Adrenal gland (tissue), 12 donors: Measurements from ENCODE around the gene MYLK. TPM values are rescaled to one million over a fixed set of nuclear protein-coding genes. Genes with fewer than 3 reads are reported as not detected.

Experiments
- DNase-seq, 7 donors: peaks; one replicate each; pipeline ENCODE4 v3.0.0-alpha.2; 2019 to 2020
- H3K27ac ChIP-seq, 5 donors: fragments of 200-600 bp; sonication (generic) in 4 of 5; 1 replicate in 3 of 5; 2 replicates in 2 of 5; pipeline versions ENCODE4 v1.5.1 to v1.8.0; 2016 to 2020; ENCODE audit warnings: mild to moderate bottlenecking in 1 of 5
- H3K27me3 ChIP-seq: fragments of 200-600 bp; 2 replicates; pipeline ENCODE4 v1.8.0; 2021
- H3K36me3 ChIP-seq, 2 donors: fragments of 200-600 bp; replicated peaks in 1 of 2; 1 replicate in 1 of 2; 2 replicates in 1 of 2; pipeline versions ENCODE4 v1.5.1 to v1.8.0; 2018 to 2022
- H3K4me1 ChIP-seq, 2 donors: fragments of 200-600 bp; replicated peaks in 1 of 2; 1 replicate in 1 of 2; 2 replicates in 1 of 2; pipeline versions ENCODE4 v1.5.1 to v1.8.0; 2018 to 2021
- H3K4me3 ChIP-seq, 4 donors: fragments of 200-600 bp; sonication (generic) in 3 of 4; one replicate each; pipeline ENCODE4 v1.5.1; 2016 to 2018
- H3K9me3 ChIP-seq, 3 donors: fragments of 200-600 bp; sonication (generic) in 1 of 3; replicated peaks in 1 of 3; 1 replicate in 2 of 3; 2 replicates in 1 of 3; pipeline versions ENCODE4 v1.5.1 to v1.8.0; 2016 to 2021
- POLR2A ChIP-seq, 2 donors: fragments of 450-650 bp; IDR thresholded peaks; one replicate each; pipeline ENCODE4 v1.6.1; 2017; ENCODE audit warnings: antibody characterized with exemption in 2 of 2, mild to moderate bottlenecking in 2 of 2, moderate library complexity in 1 of 2
- WGBS, 4 donors: extraction: QIAGEN DNeasy Blood & Tissue Kit in 2 of 4; methylation state at CpG; one replicate each; pipeline versions ENCODE4 v1.1.5 to v1.1.7; 2013 to 2017; 5-methylcytosine and 5-hydroxymethylcytosine counted together
- intact Hi-C, 2 donors: fragments of 100-400 bp; cut with DNase I; formaldehyde crosslinking; loops; one replicate each; pipeline versions ENCODE4 v1.14.1 to v1.15.0; 2022 to 2023
- polyA plus RNA-seq, 3 donors: library from polyadenylated mRNA; stranded (reverse); fragments of 200-250 nt in 2 of 3; fragments of 350-450 nt in 1 of 3; fragmentation: Illumina TruSeq in 1 of 3; extraction: RNeasy Lipid Tissue Mini Kit (QIAGEN cat#74804) in 1 of 3; gene quantifications; one replicate each; pipeline ENCODE4 v1.2.3, GENCODE V29; 2013 to 2014
- total RNA-seq, 9 donors: library from RNA; depleted of rRNA in 4 of 9; stranded (reverse); fragments of >200 nt in 4 of 9; fragments of 120-200 nt in 1 of 9; fragmentation: NEBNext Ultra II Directional in 1 of 9; extraction: Animal tissue kit (Norgen Biotek cat#: 25700) in 1 of 9; gene quantifications; one replicate each; pipeline versions ENCODE4 v1.1.0 to v1.2.4, GENCODE V29; 2013 to 2023
- TF ChIP-seq, protein P1 (sequence below), 6 experiments: fragments of 450-650 bp in 4 of 6; fragments of 200-600 bp in 2 of 6; sonication (generic) in 1 of 6; IDR thresholded peaks; 1 replicate in 5 of 6; 2 replicates in 1 of 6; pipeline versions ENCODE4 v1.5.1 to v1.8.0; 2016 to 2021; ENCODE audit warnings: antibody characterized with exemption in 6 of 6, mild to moderate bottlenecking in 2 of 6, moderate library complexity in 1 of 6
- donor health status: healthy with polysubstance abuse.
- donor health status: Bipolar disorder and iron deficiency.
- donor health status: DM: yes; HTN: yes; CAD: no.
- donor health status: DM: no; HTN: no; CAD: no.
- donor health status: DM: no; HTN: no; CAD: no.
- donor health status: DM: yes; HTN: yes; CAD: no.

MYLK gene
- total and polyA plus RNA-seq, 12 donors, result 13.3 to 124 (median 53.8) TPM

DNA sequence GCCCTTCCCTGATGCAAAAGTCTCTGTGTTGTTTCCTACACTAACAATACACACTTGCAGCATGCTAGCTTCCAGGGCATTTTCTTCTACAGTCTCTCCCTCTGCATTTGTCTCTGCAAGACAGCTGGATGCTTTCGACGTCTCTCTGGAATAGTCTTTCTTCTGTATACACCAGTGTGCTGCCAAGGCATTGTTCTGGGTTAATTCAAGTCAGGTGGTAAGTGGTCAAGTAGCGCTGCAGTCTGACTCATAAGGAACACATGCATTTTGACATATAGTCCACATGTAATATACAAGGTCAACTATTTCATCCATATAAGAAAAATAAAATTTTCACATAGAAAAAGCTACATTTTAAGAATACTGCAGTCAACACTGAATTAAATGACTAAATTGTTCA, 92.7 kb downstream of the MYLK start:
- Histone ChIP-seq H3K27me3 (no peaks in the 10 kb centered on the region), H3K4me3 (no peak overlapping the region), H3K4me1 (no peaks in the 10 kb centered on the region), H3K9me3 (no peaks in the 10 kb centered on the region), H3K36me3 (no peaks in the 10 kb centered on the region), H3K27ac (no peak overlapping the region)
- TF ChIP-seq POLR2A (IDR thresholded peaks at IDR 0.05), result no peak
- TF ChIP-seq, protein P1, sequence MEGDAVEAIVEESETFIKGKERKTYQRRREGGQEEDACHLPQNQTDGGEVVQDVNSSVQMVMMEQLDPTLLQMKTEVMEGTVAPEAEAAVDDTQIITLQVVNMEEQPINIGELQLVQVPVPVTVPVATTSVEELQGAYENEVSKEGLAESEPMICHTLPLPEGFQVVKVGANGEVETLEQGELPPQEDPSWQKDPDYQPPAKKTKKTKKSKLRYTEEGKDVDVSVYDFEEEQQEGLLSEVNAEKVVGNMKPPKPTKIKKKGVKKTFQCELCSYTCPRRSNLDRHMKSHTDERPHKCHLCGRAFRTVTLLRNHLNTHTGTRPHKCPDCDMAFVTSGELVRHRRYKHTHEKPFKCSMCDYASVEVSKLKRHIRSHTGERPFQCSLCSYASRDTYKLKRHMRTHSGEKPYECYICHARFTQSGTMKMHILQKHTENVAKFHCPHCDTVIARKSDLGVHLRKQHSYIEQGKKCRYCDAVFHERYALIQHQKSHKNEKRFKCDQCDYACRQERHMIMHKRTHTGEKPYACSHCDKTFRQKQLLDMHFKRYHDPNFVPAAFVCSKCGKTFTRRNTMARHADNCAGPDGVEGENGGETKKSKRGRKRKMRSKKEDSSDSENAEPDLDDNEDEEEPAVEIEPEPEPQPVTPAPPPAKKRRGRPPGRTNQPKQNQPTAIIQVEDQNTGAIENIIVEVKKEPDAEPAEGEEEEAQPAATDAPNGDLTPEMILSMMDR (IDR thresholded peaks at IDR 0.05), result no peak
- intact Hi-C loops, result no loop called here
- no peak for DNase-seq
- 72 to 80% (median 78%) methylated on average over 3 of the region's 3 CpGs for WGBS, 4 donors

DNA sequence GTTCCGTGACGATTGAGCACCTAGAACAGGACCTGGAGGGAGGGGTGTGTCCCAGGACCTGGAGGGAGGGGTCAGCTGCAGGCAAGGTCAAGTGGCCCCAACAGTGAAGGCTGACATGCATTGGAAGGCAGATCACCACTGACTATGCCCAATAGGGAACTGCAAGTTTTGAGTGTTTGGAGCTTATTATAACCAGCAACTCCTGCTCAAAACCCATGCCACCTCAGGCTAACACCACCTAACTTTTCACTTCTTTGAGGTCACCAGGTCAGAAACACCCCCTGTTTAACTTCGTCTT, 93.1 kb downstream of the MYLK start:
- Histone ChIP-seq H3K4me1 (no peaks in the 10 kb centered on the region), H3K27ac (no peak overlapping the region), H3K9me3 (no peaks in the 10 kb centered on the region), H3K36me3 (no peaks in the 10 kb centered on the region), H3K4me3 (no peak overlapping the region), H3K27me3 (no peaks in the 10 kb centered on the region)
- no peak for DNase-seq
- TF ChIP-seq POLR2A (IDR thresholded peaks at IDR 0.05), result no peak
- TF ChIP-seq, protein P1 (IDR thresholded peaks at IDR 0.05), result no peak
- intact Hi-C loops, result no loop called here
- 81 to 90% (median 85%) methylated on average over 3 of the region's 3 CpGs for WGBS, 4 donors

DNA sequence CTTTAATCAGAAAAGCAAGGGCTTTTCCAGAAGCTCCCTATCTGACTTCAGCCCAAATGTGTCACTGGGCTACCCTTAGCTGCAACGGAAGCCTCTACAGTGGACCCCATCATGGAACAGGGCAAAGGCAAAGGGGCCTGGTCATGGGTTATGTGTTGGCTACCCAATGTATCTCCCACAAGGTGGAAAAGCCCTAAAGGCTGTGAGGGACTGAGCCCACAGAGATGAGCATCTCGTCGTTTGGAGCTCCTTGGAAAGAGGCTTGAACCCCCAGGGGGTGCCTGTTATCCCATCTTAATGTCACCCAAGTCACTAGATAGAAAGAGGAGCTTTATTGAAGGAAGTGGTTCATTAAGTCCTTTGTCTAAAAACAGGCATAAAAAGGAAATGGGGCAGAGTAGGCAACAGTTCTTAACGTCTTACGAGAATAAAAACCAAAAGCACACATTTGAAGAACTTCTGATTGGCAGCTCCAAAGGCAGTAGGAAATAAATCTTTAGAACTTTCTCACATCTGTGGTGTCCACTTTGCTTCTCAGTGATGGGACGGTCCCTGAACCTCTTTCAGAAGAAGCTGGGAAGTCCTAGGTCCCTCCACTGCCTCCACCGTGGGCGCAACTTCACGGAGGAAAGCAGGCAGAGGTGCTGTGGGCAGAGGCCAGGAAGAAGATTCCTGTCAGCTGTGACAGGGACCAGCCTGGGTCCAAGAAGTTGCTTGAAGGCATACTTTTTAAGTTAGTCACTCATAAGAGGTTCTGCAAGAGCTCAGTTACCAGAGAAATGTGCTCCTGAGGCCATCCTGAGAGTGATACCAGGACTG, 93.7 kb downstream of the MYLK start:
- WGBS, 4 donors, result 88 to 94% (median 91%) methylated on average over 9 of the region's 9 CpGs

DNA sequence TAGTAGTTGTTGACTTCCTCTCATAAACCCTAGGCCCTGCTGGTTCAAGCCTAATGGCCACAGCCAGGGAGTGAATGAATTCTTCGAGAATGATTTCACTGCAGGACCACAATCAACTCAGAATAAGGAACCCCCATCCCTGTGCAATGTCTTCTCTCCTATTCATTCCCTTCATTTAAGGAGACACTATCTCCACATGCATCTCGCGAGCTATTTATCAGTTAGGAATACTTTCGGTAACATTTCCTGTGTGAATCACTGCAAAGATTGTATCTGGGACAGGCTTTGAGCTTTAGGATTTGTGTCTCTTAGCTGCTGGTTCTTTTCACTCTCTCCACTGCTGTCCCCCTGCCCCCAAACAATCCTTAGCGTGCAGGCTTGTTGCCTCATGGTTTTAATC, 94.4 kb downstream of the MYLK start:
- H3K27ac ChIP-seq, result no peak overlapping the region
- H3K4me1 ChIP-seq, result no peaks in the 10 kb centered on the region
- no peaks in the 10 kb centered on the region for H3K36me3 ChIP-seq
- WGBS, 4 donors, result 82 to 93% (median 89%) methylated on average over 5 of the region's 5 CpGs
- no peaks in the 10 kb centered on the region for H3K27me3 ChIP-seq
- no peak for DNase-seq
- H3K9me3 ChIP-seq, result no peaks in the 10 kb centered on the region
- no peak overlapping the region for H3K4me3 ChIP-seq
- intact Hi-C loops, result no loop called here
- TF ChIP-seq, protein P1 (IDR thresholded peaks at IDR 0.05), result no peak
- no peak for TF ChIP-seq POLR2A (IDR thresholded peaks at IDR 0.05)

More for the DNA sequence above, 93.7 kb downstream of the MYLK start:
- Histone ChIP-seq H3K27ac (no peak overlapping the region), H3K36me3 (no peaks in the 10 kb centered on the region), H3K27me3 (no peaks in the 10 kb centered on the region), H3K9me3 (no peaks in the 10 kb centered on the region), H3K4me1 (no peaks in the 10 kb centered on the region), H3K4me3 (no peak overlapping the region)
- DNase-seq, result no peak
- intact Hi-C loops, result no loop called here
- TF ChIP-seq, protein P1 (IDR thresholded peaks at IDR 0.05), result no peak
- no peak for TF ChIP-seq POLR2A (IDR thresholded peaks at IDR 0.05)
